PC-9 (cell line): Measurements from ENCODE around the gene SAG.

Source experiments
- CTCF ChIP-seq: fragments of 200-600 bp; sonication (generic); conservative IDR thresholded peaks from 2 replicates; pipeline ENCODE4 v1.6.1; 2017; ENCODE audit warnings: mixed run types, antibody characterized with exemption, mild to moderate bottlenecking, moderate library complexity
- EZH2 ChIP-seq: fragments of 200-600 bp; sonication (generic); IDR thresholded peaks from 2 replicates; pipeline ENCODE4 v1.8.0; 2017; ENCODE audit warnings: antibody characterized with exemption, low read depth

- TF ChIP-seq CTCF (no peak), EZH2 (no peak)
Observed at GRCh38 chr2:233300401-233300800, 7.2 kb upstream of the SAG start.
